Hepatocyte (in vitro differentiated cells): ENCODE measurements around the gene ZNF483. TPM values are rescaled to one million over a fixed set of nuclear protein-coding genes. Genes with fewer than 3 reads are reported as not detected.
"Not testable (repeated sequence)": the region's sequence is repeated elsewhere in the genome, so short reads cannot be mapped to it uniquely, and the experiment has no call there.

Experiments
- DNase-seq: peaks from one replicate; pipeline ENCODE4 v3.0.0-alpha.2; 2016; ENCODE audit warnings: low spot score
- H2AFZ ChIP-seq: fragments of 200-600 bp; sonication (generic); 2 replicates; pipeline ENCODE4 v1.6.0; 2016; ENCODE audit warnings: antibody characterized with exemption, mild to moderate bottlenecking
- H3K27ac ChIP-seq: fragments of 200-600 bp; sonication (generic); 2 replicates; pipeline ENCODE4 v1.5.1; 2016; ENCODE audit warnings: mild to moderate bottlenecking
- H3K27me3 ChIP-seq: fragments of 200-600 bp; sonication (generic); 2 replicates; pipeline ENCODE4 v1.6.1; 2016
- H3K36me3 ChIP-seq: fragments of 200-600 bp; sonication (generic); replicated peaks from 2 replicates; pipeline ENCODE4 v1.5.1; 2016; ENCODE audit warnings: low read depth; ENCODE audit not compliant: insufficient read depth
- H3K4me1 ChIP-seq: fragments of 200-600 bp; sonication (generic); 2 replicates; pipeline ENCODE4 v1.5.1; 2016; ENCODE audit warnings: mild to moderate bottlenecking, moderate library complexity; ENCODE audit not compliant: insufficient read depth
- H3K4me2 ChIP-seq: fragments of 200-600 bp; sonication (generic); 2 replicates; pipeline ENCODE4 v1.6.0; 2016
- H3K4me3 ChIP-seq: fragments of 200-600 bp; sonication (generic); 2 replicates; pipeline ENCODE4 v1.5.1; 2016; ENCODE audit warnings: mild to moderate bottlenecking
- H3K79me2 ChIP-seq: fragments of 200-600 bp; sonication (generic); 2 replicates; pipeline ENCODE4 v1.6.0; 2017; ENCODE audit warnings: mild to moderate bottlenecking
- H3K9me2 ChIP-seq: fragments of 200-600 bp; sonication (generic); replicated peaks from 2 replicates; pipeline ENCODE4 v1.6.0; 2017; ENCODE audit warnings: mild to moderate bottlenecking; ENCODE audit not compliant: insufficient read depth
- H3K9me3 ChIP-seq: fragments of 200-600 bp; sonication (generic); 2 replicates; pipeline ENCODE4 v1.5.1; 2016; ENCODE audit warnings: low read depth, mild to moderate bottlenecking
- H4K20me1 ChIP-seq: fragments of 200-600 bp; sonication (generic); 2 replicates; pipeline ENCODE4 v1.6.0; 2016; ENCODE audit warnings: mild to moderate bottlenecking; ENCODE audit not compliant: insufficient read depth, poor library complexity, severe bottlenecking
- EZH2 ChIP-seq: fragments of 200-600 bp; sonication (generic); IDR thresholded peaks from 2 replicates; pipeline ENCODE4 v1.6.1; 2016; ENCODE audit warnings: antibody characterized with exemption, mild to moderate bottlenecking, borderline replicate concordance
- EZH2phosphoT487 ChIP-seq: fragments of 200-600 bp; sonication (generic); IDR thresholded peaks from one replicate; pipeline ENCODE4 v1.6.1; 2018; ENCODE audit warnings: antibody characterized with exemption, mild to moderate bottlenecking, low read depth, moderate library complexity; ENCODE audit not compliant: unreplicated experiment, severe bottlenecking
- WGBS: methylation state at CpG from one replicate; pipeline ENCODE4 v1.1.6; 2016; ENCODE audit warnings: low lambda C conversion rate; ENCODE audit errors: missing lambda C conversion rate; 5-methylcytosine and 5-hydroxymethylcytosine counted together
- polyA plus RNA-seq: library from polyadenylated mRNA; unstranded; fragments of >200 nt; fragmentation: Nextera tagmentation; extraction: Ambion mirVana; gene quantifications from 2 replicates; pipeline ENCODE4 v1.2.1, GENCODE V29; 2016
- total RNA-seq: library from RNA; depleted of rRNA; stranded (reverse); fragments of >200 nt; gene quantifications from 2 replicates; pipeline ENCODE4 v1.2.3, GENCODE V29; 2014
- TF ChIP-seq, protein P1 (sequence below): fragments of 200-600 bp; sonication (generic); IDR thresholded peaks from 2 replicates; pipeline ENCODE4 v1.5.1; 2016; ENCODE audit warnings: antibody characterized with exemption, mild to moderate bottlenecking; ENCODE audit not compliant: poor library complexity

Gene ZNF483
- total and polyA plus RNA-seq, 2 experiments from 2014 or later = 0.87 to 4.6 TPM

DNA sequence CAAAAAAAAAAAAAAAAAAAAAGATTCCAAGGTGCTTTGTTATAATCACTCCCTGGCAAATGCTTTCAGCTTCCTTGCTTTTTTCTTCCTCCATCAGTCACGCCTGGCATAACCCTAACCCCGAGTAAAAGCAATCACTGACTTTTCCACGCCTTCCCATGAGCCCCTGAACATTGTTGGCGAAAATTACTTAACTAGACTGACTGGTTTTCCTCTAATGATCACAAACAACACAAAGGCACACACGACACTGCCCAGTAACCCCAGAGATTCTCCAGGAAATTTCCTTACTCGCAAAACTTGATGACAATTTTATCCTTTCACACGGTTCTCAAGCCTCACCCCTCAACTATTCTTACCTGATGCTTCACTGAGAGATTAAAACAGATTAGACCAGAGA is 85.9 kb downstream of the ZNF483 start:
- Histone ChIP-seq H3K27me3 (no peaks in the 10 kb centered on the region), H3K4me3 (no peak overlapping the region), H3K36me3 (no peaks in the 10 kb centered on the region), H3K79me2 (no peaks in the 10 kb centered on the region), H3K4me1 (peaks cover 5% of the 10 kb centered on the region), H3K4me2 (no peak overlapping the region), H3K9me2 (no peaks in the 10 kb centered on the region), H3K27ac (no peak overlapping the region), H4K20me1 (no peaks in the 10 kb centered on the region), H3K9me3 (no peaks in the 10 kb centered on the region), H2AFZ (no peak overlapping the region)
- TF ChIP-seq EZH2phosphoT487 = no peak
- TF ChIP-seq, protein P1, sequence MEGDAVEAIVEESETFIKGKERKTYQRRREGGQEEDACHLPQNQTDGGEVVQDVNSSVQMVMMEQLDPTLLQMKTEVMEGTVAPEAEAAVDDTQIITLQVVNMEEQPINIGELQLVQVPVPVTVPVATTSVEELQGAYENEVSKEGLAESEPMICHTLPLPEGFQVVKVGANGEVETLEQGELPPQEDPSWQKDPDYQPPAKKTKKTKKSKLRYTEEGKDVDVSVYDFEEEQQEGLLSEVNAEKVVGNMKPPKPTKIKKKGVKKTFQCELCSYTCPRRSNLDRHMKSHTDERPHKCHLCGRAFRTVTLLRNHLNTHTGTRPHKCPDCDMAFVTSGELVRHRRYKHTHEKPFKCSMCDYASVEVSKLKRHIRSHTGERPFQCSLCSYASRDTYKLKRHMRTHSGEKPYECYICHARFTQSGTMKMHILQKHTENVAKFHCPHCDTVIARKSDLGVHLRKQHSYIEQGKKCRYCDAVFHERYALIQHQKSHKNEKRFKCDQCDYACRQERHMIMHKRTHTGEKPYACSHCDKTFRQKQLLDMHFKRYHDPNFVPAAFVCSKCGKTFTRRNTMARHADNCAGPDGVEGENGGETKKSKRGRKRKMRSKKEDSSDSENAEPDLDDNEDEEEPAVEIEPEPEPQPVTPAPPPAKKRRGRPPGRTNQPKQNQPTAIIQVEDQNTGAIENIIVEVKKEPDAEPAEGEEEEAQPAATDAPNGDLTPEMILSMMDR = no peak
- TF ChIP-seq EZH2 = no peak
- 69% methylated on average over 7 of the region's 7 CpGs for WGBS
- DNase-seq = no peak

DNA sequence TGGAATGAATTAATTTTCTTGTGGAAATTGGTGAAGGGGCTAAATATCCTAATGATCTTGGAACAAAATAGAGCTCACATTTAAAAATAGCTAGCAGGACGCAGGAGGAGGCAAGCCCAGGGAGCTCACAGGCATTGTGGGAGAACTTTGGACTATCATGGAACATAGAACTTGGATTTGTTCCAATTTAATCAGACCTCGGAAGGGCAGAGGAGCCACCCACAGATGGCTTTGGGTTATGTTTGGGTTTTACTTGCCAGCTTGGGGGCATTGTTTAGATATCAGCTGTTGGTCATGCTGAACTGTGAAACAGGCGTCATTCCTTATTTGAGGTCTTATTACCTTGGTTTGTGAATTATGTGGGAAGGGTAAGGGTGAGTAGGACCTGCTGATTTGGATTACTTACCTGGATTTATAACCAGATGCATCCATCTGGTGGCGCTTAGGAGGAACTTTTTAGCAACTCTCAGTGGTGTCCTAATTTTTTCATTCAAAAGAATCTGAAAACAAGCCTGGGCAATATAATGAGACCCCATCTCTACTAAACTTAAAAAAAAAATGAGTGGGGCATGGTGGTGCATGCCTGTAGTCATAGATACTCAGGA is 88.6 kb downstream of the ZNF483 start:
- no peak for DNase-seq
- H3K4me2 ChIP-seq = no peak overlapping the region
- no peaks in the 10 kb centered on the region for H3K9me2 ChIP-seq

DNA sequence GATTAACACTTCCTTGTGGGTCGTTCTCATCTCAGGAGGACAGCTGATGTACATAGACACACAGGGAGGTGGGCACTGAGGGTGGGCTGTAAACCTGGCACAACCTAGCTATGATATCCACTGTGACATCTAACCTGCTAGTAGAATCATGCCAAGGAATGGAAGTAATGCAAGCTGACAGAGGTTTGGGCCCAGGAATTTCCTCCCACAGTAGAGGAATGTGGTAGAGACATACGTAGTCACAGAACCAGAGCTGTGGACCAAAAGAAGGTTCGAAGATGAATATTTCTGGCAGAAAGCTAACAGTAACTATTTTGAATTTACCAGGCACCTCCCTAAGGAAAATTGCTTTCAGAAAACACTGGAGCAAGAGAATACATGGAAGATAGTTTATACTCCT is 90.9 kb downstream of the ZNF483 start:
- no peaks in the 10 kb centered on the region for H3K27me3 ChIP-seq
- H3K9me3 ChIP-seq = no peaks in the 10 kb centered on the region
- H3K9me2 ChIP-seq = no peaks in the 10 kb centered on the region
- no peaks in the 10 kb centered on the region for H3K36me3 ChIP-seq
- H3K4me2 ChIP-seq = no peak overlapping the region
- 77% methylated on average over 3 of the region's 3 CpGs for WGBS
- H3K27ac ChIP-seq = no peak overlapping the region
- H4K20me1 ChIP-seq = no peaks in the 10 kb centered on the region
- no peak overlapping the region for H2AFZ ChIP-seq
- H3K4me1 ChIP-seq = peaks cover 3% of the 10 kb centered on the region
- DNase-seq = no peak
- H3K79me2 ChIP-seq = no peaks in the 10 kb centered on the region
- no peak overlapping the region for H3K4me3 ChIP-seq
- TF ChIP-seq, protein P1 = no peak
- TF ChIP-seq EZH2phosphoT487 = no peak
- TF ChIP-seq EZH2 = no peak

More for the DNA sequence above, 88.6 kb downstream of the ZNF483 start:
- H4K20me1 ChIP-seq = no peaks in the 10 kb centered on the region
- no peaks in the 10 kb centered on the region for H3K9me3 ChIP-seq
- 72% methylated on average over 4 of the region's 4 CpGs for WGBS
- H3K27me3 ChIP-seq = no peaks in the 10 kb centered on the region
- no peak overlapping the region for H3K27ac ChIP-seq
- no peak for TF ChIP-seq EZH2
- TF ChIP-seq EZH2phosphoT487 = no peak
- TF ChIP-seq, protein P1 = no peak
- peaks cover 3% of the 10 kb centered on the region for H3K4me1 ChIP-seq
- H3K79me2 ChIP-seq = no peaks in the 10 kb centered on the region
- H3K4me3 ChIP-seq = no peak overlapping the region
- no peak overlapping the region for H2AFZ ChIP-seq
- no peaks in the 10 kb centered on the region for H3K36me3 ChIP-seq

DNA sequence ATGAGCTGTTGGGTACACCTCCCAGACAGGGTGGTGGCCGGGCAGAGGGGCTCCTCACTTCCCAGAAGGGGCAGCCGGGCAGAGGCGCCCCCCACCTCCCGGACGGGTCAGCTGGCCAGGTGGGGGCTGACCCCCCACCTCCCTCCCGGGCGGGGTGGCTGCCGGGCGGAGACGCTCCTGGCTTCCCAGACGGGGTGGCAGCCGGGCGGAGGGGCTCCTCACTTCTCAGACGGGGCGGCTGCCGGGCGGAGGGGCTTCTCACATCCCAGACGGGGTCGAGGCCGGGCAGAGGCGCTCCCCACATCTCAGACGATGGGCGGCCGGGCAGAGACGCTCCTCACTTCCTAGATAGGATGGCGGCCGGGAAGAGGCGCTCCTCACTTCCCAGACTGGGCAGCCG is 92.4 kb downstream of the ZNF483 start:
- H3K4me3 ChIP-seq, H2AFZ ChIP-seq, H3K9me2 ChIP-seq, H4K20me1 ChIP-seq, H3K4me2 ChIP-seq, H3K4me1 ChIP-seq, H3K27ac ChIP-seq, H3K27me3 ChIP-seq, H3K79me2 ChIP-seq, H3K36me3 ChIP-seq, H3K9me3 ChIP-seq, DNase-seq: not testable (repeated sequence)
- 93% methylated on average over 8 of the region's 29 CpGs for WGBS
